B cell (primary cell): ENCODE results near the gene CPLANE2.

Source experiments
- CTCF ChIP-seq: fragments of 200-600 bp; IDR thresholded peaks from one replicate; pipeline ENCODE4 v1.8.0; 2022; ENCODE audit warnings: antibody characterized with exemption, mild to moderate bottlenecking
- EZH2 ChIP-seq: IDR thresholded peaks from 2 replicates; pipeline ENCODE4 v1.6.1; 2012; ENCODE audit warnings: borderline replicate concordance, low read depth, mild to moderate bottlenecking, moderate library complexity, low read length; ENCODE audit not compliant: insufficient read depth, poor library complexity, severe bottlenecking

DNA sequence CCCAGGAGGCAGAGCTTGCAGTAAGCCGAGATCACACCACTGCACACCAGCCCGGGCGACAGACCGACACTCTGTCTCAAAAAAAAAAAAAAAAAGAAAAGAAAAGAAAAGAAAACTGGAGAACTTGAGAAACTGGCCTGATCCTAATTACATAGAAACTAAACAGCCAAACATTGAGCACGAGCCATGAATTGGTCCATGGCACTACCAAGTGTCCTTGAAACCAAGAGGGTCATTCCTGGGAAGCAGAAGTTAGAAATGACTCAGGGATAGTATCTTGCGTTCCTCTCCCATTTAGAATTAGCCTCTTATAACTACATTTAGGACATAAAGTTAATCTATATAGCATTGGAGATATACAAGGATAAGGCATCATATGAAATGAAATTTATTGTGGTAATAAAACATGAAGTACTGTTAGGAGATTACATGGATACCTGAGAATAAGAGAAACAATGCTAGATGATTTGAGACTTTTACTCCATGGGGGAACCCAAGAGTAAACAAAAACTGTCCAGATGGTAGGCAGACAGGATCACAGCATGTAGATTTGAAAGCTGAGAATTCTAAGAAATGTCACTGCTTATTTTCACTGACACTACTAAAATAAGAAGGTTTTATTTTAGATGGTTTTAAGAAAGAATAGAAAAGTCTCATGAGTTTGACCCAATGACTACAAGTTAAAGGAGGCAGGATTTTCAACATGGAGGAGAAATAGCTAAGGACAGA lies 39.5 kb upstream of the CPLANE2 start:
- TF ChIP-seq CTCF = no peak
- TF ChIP-seq EZH2 = no peak
